IPS-18a (cell line): Measurements from ENCODE around the gene C4orf36.

Experiments
- H3K27ac ChIP-seq: one replicate; pipeline ENCODE4 v1.5.1; 2013; ENCODE audit warnings: low read length
- H3K27me3 ChIP-seq: one replicate; pipeline ENCODE4 v1.6.1; 2013; ENCODE audit warnings: mild to moderate bottlenecking, low read length; ENCODE audit not compliant: control insufficient read depth, insufficient read depth
- H3K36me3 ChIP-seq: one replicate; pipeline ENCODE4 v1.6.1; 2013; ENCODE audit warnings: low read depth, low read length; ENCODE audit not compliant: control insufficient read depth
- H3K4me1 ChIP-seq: one replicate; pipeline ENCODE4 v1.6.1; 2013; ENCODE audit warnings: low read depth, low read length; ENCODE audit not compliant: control insufficient read depth
- H3K4me3 ChIP-seq: one replicate; pipeline ENCODE4 v1.5.1; 2013; ENCODE audit warnings: low read length
- H3K9ac ChIP-seq: one replicate; pipeline ENCODE4 v1.6.1; 2013; ENCODE audit warnings: mild to moderate bottlenecking, low read length, moderate library complexity
- H3K9me3 ChIP-seq: one replicate; pipeline ENCODE4 v1.6.1; 2013; ENCODE audit warnings: low read depth, low read length; ENCODE audit not compliant: control insufficient read depth

The C4orf36 gene

GRCh38 chr4:86846921-86847320 lies 45.3 kb downstream of the C4orf36 start:
- Histone ChIP-seq H3K27ac (no peak overlapping the region), H3K9me3 (no peaks in the 10 kb centered on the region), H3K36me3 (no peaks in the 10 kb centered on the region), H3K4me3 (no peak overlapping the region), H3K9ac (no peak overlapping the region), H3K4me1 (peaks cover 6% of the 10 kb centered on the region), H3K27me3 (no peaks in the 10 kb centered on the region)

- H3K9ac ChIP-seq, result no peak overlapping the region
- H3K4me1 ChIP-seq, result peaks cover 6% of the 10 kb centered on the region
- H3K27ac ChIP-seq, result no peak overlapping the region
- no peaks in the 10 kb centered on the region for H3K9me3 ChIP-seq
- H3K36me3 ChIP-seq, result no peaks in the 10 kb centered on the region
- no peaks in the 10 kb centered on the region for H3K27me3 ChIP-seq
- no peak overlapping the region for H3K4me3 ChIP-seq
Measured at GRCh38 chr4:86845593-86845992, 46.6 kb downstream of the C4orf36 start.

GRCh38 chr4:86841309-86841708 lies 50.9 kb downstream of the C4orf36 start:
- Histone ChIP-seq H3K27me3 (no peaks in the 10 kb centered on the region), H3K36me3 (no peaks in the 10 kb centered on the region), H3K4me3 (no peak overlapping the region), H3K27ac (no peak overlapping the region), H3K9me3 (no peaks in the 10 kb centered on the region), H3K9ac (no peak overlapping the region), H3K4me1 (no peaks in the 10 kb centered on the region)

GRCh38 chr4:86840858-86841257 lies 51.4 kb downstream of the C4orf36 start:
- Histone ChIP-seq H3K27ac (no peak overlapping the region), H3K27me3 (no peaks in the 10 kb centered on the region), H3K4me1 (no peaks in the 10 kb centered on the region), H3K36me3 (no peaks in the 10 kb centered on the region), H3K9ac (no peak overlapping the region), H3K4me3 (no peak overlapping the region), H3K9me3 (no peaks in the 10 kb centered on the region)

- H3K27ac ChIP-seq, result no peak overlapping the region
Measured at GRCh38 chr4:86837691-86838503, 54.3 kb downstream of the C4orf36 start.

GRCh38 chr4:86835677-86836076 lies 56.5 kb downstream of the C4orf36 start:
- Histone ChIP-seq H3K36me3 (no peaks in the 10 kb centered on the region), H3K27ac (no peak overlapping the region), H3K4me1 (no peaks in the 10 kb centered on the region), H3K9me3 (no peaks in the 10 kb centered on the region), H3K27me3 (no peaks in the 10 kb centered on the region), H3K9ac (no peak overlapping the region), H3K4me3 (no peak overlapping the region)

More at GRCh38 chr4:86837691-86838503, 54.3 kb downstream of the C4orf36 start:
- Histone ChIP-seq H3K4me3 (no peak overlapping the region), H3K9ac (no peak overlapping the region), H3K9me3 (no peaks in the 10 kb centered on the region), H3K36me3 (no peaks in the 10 kb centered on the region), H3K27me3 (no peaks in the 10 kb centered on the region), H3K4me1 (no peaks in the 10 kb centered on the region)

- Histone ChIP-seq H3K4me1 (no peaks in the 10 kb centered on the region), H3K27ac (no peak overlapping the region), H3K36me3 (no peaks in the 10 kb centered on the region), H3K9me3 (no peaks in the 10 kb centered on the region), H3K27me3 (no peaks in the 10 kb centered on the region), H3K9ac (no peak overlapping the region), H3K4me3 (no peak overlapping the region)
Measured at GRCh38 chr4:86834901-86835300, 57.3 kb downstream of the C4orf36 start.

- Histone ChIP-seq H3K9ac (no peak overlapping the region), H3K27me3 (no peaks in the 10 kb centered on the region), H3K4me1 (no peaks in the 10 kb centered on the region), H3K9me3 (no peaks in the 10 kb centered on the region), H3K4me3 (no peak overlapping the region), H3K27ac (no peak overlapping the region), H3K36me3 (no peaks in the 10 kb centered on the region)
Measured at GRCh38 chr4:86833615-86834014, 58.6 kb downstream of the C4orf36 start.

- Histone ChIP-seq H3K36me3 (no peaks in the 10 kb centered on the region), H3K4me1 (no peaks in the 10 kb centered on the region), H3K9me3 (no peaks in the 10 kb centered on the region), H3K9ac (no peak overlapping the region), H3K27ac (no peak overlapping the region), H3K4me3 (no peak overlapping the region), H3K27me3 (no peaks in the 10 kb centered on the region)
Measured at GRCh38 chr4:86831262-86832130, 60.7 kb downstream of the C4orf36 start.
